ENCODE data around the gene FMO1.

GRCh38 chr1:171221665-171222591 lies 26.4 kb upstream of the FMO1 start:
- TF ChIP-seq, protein P1, sequence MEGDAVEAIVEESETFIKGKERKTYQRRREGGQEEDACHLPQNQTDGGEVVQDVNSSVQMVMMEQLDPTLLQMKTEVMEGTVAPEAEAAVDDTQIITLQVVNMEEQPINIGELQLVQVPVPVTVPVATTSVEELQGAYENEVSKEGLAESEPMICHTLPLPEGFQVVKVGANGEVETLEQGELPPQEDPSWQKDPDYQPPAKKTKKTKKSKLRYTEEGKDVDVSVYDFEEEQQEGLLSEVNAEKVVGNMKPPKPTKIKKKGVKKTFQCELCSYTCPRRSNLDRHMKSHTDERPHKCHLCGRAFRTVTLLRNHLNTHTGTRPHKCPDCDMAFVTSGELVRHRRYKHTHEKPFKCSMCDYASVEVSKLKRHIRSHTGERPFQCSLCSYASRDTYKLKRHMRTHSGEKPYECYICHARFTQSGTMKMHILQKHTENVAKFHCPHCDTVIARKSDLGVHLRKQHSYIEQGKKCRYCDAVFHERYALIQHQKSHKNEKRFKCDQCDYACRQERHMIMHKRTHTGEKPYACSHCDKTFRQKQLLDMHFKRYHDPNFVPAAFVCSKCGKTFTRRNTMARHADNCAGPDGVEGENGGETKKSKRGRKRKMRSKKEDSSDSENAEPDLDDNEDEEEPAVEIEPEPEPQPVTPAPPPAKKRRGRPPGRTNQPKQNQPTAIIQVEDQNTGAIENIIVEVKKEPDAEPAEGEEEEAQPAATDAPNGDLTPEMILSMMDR (IDR thresholded peaks at IDR 0.05; ENCODE audit: low read length), result no peak
- TF ChIP-seq EZH2 (IDR thresholded peaks at IDR 0.05; ENCODE audit: borderline replicate concordance, low read length), result no peak
